AG04449 (cell line): ENCODE data around the gene RHBDF2.

ENCODE experiments used
- CTCF ChIA-PET: fragments of 350-600 bp; formaldehyde crosslinking; extraction: SDS; loops from one replicate; lab custom pipeline; 2021; ENCODE audit warnings: antibody characterized with exemption; lab: Yijun Ruan, JAX
- POLR2A ChIA-PET: fragments of 400-600, 350-600 bp; formaldehyde crosslinking; extraction: SDS; loops from one replicate; lab custom pipeline; 2020; ENCODE audit warnings: antibody characterized with exemption, inconsistent platforms; lab: Yijun Ruan, JAX
- DNase-seq: peaks from one replicate; pipeline ENCODE4 v3.0.0-alpha.2; 2010; ENCODE audit warnings: low read depth, low spot score
- H3K4me3 ChIP-seq: 2 replicates; pipeline ENCODE4 v1.5.1; 2011; ENCODE audit warnings: low read depth, mild to moderate bottlenecking, control low read depth, low read length
- TF ChIP-seq, protein P1 (sequence below): IDR thresholded peaks from one replicate; pipeline ENCODE4 v1.5.1; 2011; ENCODE audit warnings: mild to moderate bottlenecking, moderate library complexity, low read length, control low read depth, inconsistent platforms; ENCODE audit not compliant: insufficient read depth; ENCODE audit errors: missing control alignments

The RHBDF2 gene

DNA sequence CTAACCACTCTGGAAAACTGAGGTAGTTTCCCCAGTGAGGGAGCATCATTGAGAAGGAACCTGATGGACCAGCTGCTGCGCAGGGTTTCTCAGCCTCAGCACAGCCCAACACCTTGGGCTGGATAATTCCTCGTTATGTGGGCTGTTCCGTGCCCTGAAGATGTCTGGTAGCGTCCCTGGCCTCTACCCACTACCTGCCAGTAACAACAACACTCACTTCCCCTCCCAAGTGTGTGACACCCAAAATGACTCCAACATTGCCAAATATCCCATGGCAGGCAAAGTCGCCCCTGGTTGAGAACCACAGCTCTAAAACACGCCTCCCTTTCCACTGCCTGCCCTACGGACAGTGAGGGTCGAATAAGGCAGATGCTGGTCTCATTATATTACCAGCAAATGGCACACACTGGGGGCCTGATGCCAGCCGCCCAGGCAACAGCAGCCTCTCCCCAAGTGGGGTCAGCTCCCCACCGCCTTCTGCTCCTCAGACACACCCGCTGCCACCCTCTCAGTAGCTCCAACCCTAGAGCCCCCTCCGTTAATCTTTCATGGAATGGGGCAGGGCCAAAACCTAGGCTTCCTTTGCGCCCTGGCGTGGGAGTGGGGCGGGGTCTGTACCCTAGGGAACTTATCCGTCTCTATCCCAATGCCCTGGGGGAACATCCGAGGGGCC lies 1.0 kb downstream of the RHBDF2 start:
- CTCF ChIA-PET: interaction anchor here (1.0 to 34.2 kb wide), 9 partner anchors 9 to 197 kb away, joined by 3 to 1209 read pairs (median 4); partner anchors contain the start of genes AANAT and UBE2O
- DNase-seq: no peak
- H3K4me3 ChIP-seq: peak overlapping the region; percentile 66
- POLR2A ChIA-PET: no interaction called here
- TF ChIP-seq, protein P1, sequence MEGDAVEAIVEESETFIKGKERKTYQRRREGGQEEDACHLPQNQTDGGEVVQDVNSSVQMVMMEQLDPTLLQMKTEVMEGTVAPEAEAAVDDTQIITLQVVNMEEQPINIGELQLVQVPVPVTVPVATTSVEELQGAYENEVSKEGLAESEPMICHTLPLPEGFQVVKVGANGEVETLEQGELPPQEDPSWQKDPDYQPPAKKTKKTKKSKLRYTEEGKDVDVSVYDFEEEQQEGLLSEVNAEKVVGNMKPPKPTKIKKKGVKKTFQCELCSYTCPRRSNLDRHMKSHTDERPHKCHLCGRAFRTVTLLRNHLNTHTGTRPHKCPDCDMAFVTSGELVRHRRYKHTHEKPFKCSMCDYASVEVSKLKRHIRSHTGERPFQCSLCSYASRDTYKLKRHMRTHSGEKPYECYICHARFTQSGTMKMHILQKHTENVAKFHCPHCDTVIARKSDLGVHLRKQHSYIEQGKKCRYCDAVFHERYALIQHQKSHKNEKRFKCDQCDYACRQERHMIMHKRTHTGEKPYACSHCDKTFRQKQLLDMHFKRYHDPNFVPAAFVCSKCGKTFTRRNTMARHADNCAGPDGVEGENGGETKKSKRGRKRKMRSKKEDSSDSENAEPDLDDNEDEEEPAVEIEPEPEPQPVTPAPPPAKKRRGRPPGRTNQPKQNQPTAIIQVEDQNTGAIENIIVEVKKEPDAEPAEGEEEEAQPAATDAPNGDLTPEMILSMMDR: no peak

DNA sequence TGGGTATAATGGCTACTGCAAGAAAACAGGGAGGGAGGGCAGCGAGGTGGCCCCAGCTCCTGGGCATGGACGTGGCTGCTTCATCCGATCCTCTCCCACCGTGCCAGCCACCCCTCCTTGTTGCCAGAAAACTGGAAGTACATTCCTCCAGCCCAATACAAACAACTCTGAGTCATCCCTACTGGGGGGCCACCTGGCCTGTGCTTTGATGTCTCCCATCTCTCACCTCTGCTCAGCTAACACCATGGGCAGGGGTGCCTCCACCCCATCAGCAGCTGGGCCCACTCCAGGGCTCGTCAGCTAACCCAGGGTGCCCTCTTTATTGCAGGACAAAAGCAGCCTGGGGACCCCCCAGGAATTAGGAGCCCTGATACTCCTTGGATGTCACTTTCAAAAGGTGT lies 2.0 kb downstream of the RHBDF2 start:
- POLR2A ChIA-PET: interaction anchor here (0.8 kb wide), 1 partner anchor 52 kb away, joined by 3 read pairs; no protein-coding TSS in a partner anchor
- no peak for DNase-seq
- H3K4me3 ChIP-seq: no peak overlapping the region
- CTCF ChIA-PET: interaction anchor here (1.0 to 34.2 kb wide), 10 partner anchors 8 to 196 kb away, joined by 3 to 1209 read pairs (median 4); partner anchors contain the start of genes AANAT and UBE2O
- TF ChIP-seq, protein P1: no peak

GRCh38 chr17:76498876-76499251 lies 2.4 kb downstream of the RHBDF2 start:
- CTCF ChIA-PET: interaction anchor here (1.2 to 34.2 kb wide), 8 partner anchors 9 to 114 kb away, joined by 3 to 1209 read pairs (median 6); partner anchors contain the start of genes AANAT and UBE2O
- no peak overlapping the region for H3K4me3 ChIP-seq
- TF ChIP-seq, protein P1: no peak
- DNase-seq: no peak
- POLR2A ChIA-PET: interaction anchor here (0.8 kb wide), 1 partner anchor 53 kb away, joined by 3 read pairs; no protein-coding TSS in a partner anchor

DNA sequence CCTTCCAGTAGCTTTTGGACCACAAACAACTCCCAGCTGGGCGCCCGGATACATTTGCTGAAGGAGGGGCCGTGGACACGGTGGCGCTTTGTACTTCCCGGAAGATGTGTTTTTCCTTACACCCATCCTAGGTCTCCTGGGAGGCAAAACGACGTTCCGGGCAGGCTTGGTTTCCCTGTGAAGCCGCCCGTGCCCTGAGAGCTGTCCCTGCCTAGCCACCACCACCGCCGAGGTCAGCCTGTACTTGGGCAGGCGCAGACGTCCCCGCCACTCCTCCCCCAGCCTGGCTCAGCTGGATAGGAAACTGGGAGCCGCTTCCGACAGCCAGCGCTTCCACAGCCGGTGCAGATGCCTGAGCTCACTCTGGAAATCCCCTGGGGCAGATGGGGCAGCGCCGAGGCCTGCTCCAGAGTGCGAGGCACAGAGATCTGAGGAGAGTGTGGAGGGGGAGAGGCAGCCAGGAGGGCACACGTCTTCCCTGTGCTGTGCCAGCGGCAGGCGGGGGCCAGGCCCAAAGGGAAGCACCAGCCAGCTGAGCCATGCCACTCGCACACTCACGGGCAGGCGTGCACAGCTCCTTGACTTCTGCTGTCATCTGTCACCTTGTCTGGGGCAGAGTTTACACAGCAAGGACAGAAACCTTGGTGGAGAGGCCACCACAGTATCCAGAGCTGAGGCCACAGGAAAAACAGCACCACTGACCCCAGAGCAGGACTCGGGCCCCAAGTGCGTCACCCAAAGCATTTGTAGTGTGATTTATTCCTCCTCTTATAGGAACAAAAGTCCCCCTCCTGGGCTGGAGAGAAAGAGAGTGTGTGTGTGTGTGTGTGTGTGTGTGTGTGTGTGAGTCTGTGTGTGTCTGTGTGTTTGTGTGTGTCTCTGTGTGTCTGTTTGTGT lies 3.0 kb downstream of the RHBDF2 start:
- ChIA-PET CTCF (interaction anchor here (1.2 to 34.2 kb wide), 9 partner anchors 9 to 113 kb away, joined by 3 to 1209 read pairs (median 4); partner anchors contain the start of genes AANAT and UBE2O), POLR2A (interaction anchor here (0.7 to 1.3 kb wide), 3 partner anchors 9 to 144 kb away, joined by 3 read pairs; partner anchors contain the start of gene PRPSAP1)
- TF ChIP-seq, protein P1: no peak
- no peak for DNase-seq
- peak overlapping the region; percentile 27 for H3K4me3 ChIP-seq

GRCh38 chr17:76497699-76497978 lies 3.6 kb downstream of the RHBDF2 start:
- ChIA-PET CTCF (interaction anchor here (1.3 to 34.2 kb wide), 6 partner anchors 10 to 112 kb away, joined by 3 to 1209 read pairs (median 6); partner anchors contain the start of genes AANAT and UBE2O), POLR2A (interaction anchor here (0.7 to 1.3 kb wide), 3 partner anchors 9 to 144 kb away, joined by 3 read pairs; partner anchors contain the start of gene PRPSAP1)
- DNase-seq: no peak
- no peak overlapping the region for H3K4me3 ChIP-seq
- TF ChIP-seq, protein P1: no peak
